Kidney glomerular epithelial cell (primary cell): ENCODE data around the gene STRAP.
"Not testable (repeated sequence)": the region's sequence is repeated elsewhere in the genome, so short reads cannot be mapped to it uniquely, and the experiment has no call there.

Experiments used
- DNase-seq: peaks from one replicate; lab custom pipeline; 2025; lab: John Stamatoyannopoulos, UW

The STRAP gene

GRCh38 chr12:15928346-15928745 lies 46.2 kb downstream of the STRAP start:
- peak; percentile 45 for DNase-seq

GRCh38 chr12:15928870-15929571 lies 46.8 kb downstream of the STRAP start:
- no peak for DNase-seq

- no peak for DNase-seq
Observed at GRCh38 chr12:15931590-15932053, 49.4 kb downstream of the STRAP start.

- no peak for DNase-seq
Observed at GRCh38 chr12:15932327-15932726, 50.1 kb downstream of the STRAP start.

- DNase-seq = no peak
Observed at GRCh38 chr12:15932971-15933370, 50.8 kb downstream of the STRAP start.

GRCh38 chr12:15933751-15934150 lies 51.6 kb downstream of the STRAP start:
- DNase-seq = no peak

GRCh38 chr12:15936751-15937150 lies 54.6 kb downstream of the STRAP start:
- no peak for DNase-seq

- DNase-seq = no peak
Observed at GRCh38 chr12:15937902-15938301, 55.7 kb downstream of the STRAP start.

GRCh38 chr12:15939111-15939510 lies 56.9 kb downstream of the STRAP start:
- DNase-seq = no peak

GRCh38 chr12:15942475-15942874 lies 60.3 kb downstream of the STRAP start:
- no peak for DNase-seq

GRCh38 chr12:15943519-15943918 lies 61.3 kb downstream of the STRAP start:
- not testable (repeated sequence) for DNase-seq

- DNase-seq = not testable (repeated sequence)
Observed at GRCh38 chr12:15948461-15948860, 66.3 kb downstream of the STRAP start.
